Fibroblast of villous mesenchyme (primary cell): ENCODE data around the gene TERC. TPM values are rescaled to one million over a fixed set of nuclear protein-coding genes. Genes with fewer than 3 reads are reported as not detected.
A peak's percentile ranks its signal among the peaks of the same experiment; 100 is the strongest.

Experiments used
- DNase-seq: peaks from one replicate; pipeline ENCODE4 v3.0.0-alpha.2; 2010; ENCODE audit warnings: low read depth
- H3K4me3 ChIP-seq: 2 replicates; pipeline ENCODE4 v1.5.1; 2011; ENCODE audit warnings: low read depth, mild to moderate bottlenecking, low read length
- CTCF ChIP-seq: IDR thresholded peaks from 2 replicates; pipeline ENCODE4 v1.5.1; 2012; ENCODE audit warnings: low read depth, mild to moderate bottlenecking, low read length; ENCODE audit not compliant: insufficient read depth
- total RNA-seq: library from RNA; depleted of rRNA; stranded (reverse); fragments of >200 nt; gene quantifications from 2 replicates; pipeline ENCODE4 v1.2.3, GENCODE V29; 2012

TERC gene
- 168 and 175 TPM in 2 replicates for total RNA-seq

DNA sequence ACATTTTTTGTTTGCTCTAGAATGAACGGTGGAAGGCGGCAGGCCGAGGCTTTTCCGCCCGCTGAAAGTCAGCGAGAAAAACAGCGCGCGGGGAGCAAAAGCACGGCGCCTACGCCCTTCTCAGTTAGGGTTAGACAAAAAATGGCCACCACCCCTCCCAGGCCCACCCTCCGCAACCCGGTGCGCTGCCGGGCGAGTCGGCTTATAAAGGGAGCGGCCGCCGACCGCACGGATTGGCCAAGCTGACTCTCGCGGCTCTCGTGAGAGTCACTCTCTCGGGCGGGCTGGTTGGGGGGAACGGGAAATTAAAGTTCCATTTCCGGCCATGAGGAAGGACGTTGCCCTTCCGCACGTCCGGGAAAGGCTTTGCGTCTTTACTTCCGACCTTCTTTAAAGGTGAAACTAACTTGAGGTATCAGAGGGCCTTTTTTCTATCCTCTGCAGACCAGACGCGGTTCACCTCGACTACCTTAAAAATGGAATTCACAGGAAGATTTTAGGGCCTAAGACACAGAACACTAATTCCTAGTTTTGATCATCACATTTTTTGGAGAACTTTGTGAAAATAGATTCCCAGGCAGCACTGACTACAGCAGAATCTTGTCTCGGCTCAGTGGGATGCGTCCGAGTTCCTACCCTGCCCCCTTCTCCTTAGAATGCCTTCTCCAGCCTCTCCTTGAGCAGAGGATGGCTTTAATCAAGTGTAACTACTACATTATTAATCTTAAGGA lies at the start of gene TERC:
TSS of gene TERC (minus strand) at position 179 of the 731 bp plus-strand sequence.
- peak within 1 kb of the TSS; percentile 79 for H3K4me3 ChIP-seq
- DNase-seq, result peak; percentile 90
- no peak for TF ChIP-seq CTCF

- peak; percentile 39 for DNase-seq
- peak overlapping the region; percentile 62 for H3K4me3 ChIP-seq
- peak; percentile 43 for TF ChIP-seq CTCF
These were observed 49.1 kb upstream of the TERC start for GRCh38 chr3:169813757-169814517.

DNA sequence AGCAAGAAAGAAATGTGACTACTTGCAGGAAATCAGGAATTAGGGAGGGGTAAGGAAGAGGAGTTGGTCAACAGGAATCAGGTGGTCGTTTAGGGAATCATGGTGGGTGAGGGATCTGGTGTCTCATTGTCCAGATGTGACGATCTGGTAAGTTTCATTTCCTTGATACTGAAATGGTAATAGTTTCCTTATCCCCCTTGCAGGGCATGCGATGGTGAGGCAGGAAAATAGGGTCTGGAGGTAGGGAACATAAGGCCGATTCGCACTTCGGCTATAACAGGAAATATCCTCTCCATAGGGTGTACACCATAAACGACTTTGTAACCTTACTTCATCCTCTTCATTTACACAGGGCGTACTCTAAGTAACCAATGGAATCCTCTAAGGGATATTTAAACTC lies 48.4 kb upstream of the TERC start:
- peak overlapping the region; percentile 62 for H3K4me3 ChIP-seq
- no peak for TF ChIP-seq CTCF
- no peak for DNase-seq

DNA sequence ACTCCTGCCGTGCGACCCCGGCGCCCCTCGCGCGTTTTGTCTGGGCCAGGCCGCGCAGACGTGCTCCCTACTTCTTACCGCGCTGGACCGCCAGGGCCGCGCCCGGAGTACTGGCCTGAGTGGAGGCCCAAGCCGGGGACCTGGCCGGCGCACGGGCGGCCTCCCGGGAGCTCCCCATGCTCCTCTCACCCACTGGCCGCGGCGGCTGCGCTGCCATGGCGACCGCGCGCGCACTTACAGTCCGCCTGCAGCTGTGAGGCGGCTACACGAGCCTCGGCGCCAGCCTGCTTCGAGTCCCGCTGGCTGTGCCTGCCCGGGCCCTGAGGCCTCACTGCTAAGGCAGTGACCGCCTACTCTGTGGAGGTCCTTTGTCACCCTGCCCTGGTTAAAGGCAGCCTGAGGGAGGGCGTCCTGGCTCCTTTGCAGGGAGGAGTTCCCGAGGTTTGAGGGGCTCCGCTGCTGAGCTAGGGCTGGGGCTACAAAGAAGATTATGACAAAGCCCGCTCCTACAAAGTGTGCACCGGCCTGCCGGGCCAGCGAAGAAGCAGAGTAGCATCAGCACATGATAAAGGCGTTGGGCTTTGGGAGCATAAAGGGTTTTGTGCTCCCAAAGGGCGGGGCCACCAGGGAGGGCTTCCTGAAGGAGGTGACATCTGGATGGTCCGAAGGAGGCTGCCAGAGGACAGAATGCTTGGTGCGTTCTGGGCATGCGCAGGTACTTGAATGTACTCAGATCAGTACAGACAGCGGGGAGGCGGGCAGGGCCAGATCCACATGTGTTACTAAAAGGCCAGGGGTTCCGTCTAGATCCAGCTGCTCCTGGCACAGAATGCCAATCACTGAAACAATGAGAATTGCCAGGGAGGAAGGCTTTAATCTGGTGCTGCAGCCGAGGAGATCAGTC lies 47.7 kb upstream of the TERC start, which contains the start of the genes LRRC34 and LRRIQ4:
TSS of gene LRRC34 (minus strand) at position 573 of the 904 bp plus-strand sequence. CDS start at position 217, 356 bp downstream.
TSS of gene LRRIQ4 (plus strand) at position 539 of the 904 bp plus-strand sequence. CDS start 9,052 bp downstream, outside the sequence.
- peak; percentile 80 for DNase-seq
- no peak for TF ChIP-seq CTCF
- H3K4me3 ChIP-seq, result peak within 1 kb of the TSS; percentile 62

DNA sequence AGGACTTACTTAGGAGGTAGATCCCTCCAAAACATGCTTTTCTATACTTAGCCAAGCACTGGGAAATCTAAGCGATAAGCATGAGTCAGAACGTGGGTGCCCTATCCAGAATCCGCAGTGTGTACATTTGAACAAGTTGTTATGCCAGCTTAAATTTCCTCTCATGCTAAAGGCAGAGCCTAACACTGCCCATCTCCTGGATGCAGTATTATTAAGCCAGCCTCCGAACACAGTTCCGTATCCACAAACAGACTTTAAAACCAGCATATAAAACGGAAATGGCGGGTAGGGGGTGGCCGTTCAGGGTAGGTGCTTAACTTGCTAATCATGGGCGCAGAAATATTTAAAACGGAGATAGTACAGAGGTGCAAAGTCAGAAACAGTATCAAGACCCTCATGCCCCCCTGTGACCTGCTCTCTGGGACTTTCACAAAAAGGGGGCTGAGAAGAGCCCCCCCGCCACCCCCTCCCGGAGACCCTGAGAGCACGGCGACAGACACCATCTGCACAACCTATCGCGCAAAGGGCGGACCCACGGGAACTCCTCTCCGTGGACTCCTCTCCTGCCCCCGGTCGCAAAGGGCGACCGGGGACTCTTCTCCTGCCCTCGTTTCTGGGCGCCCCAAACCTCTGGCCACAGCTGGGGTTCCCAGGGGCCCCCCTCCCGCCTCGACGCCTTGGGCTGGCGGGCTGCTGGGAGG lies 46.9 kb upstream of the TERC start:
- peak; percentile 75 for DNase-seq
- TF ChIP-seq CTCF, result no peak

More for the DNA sequence above, 46.9 kb upstream of the TERC start:
- H3K4me3 ChIP-seq, result peak overlapping the region; percentile 62
